Osteocyte (in vitro differentiated cells): ENCODE measurements around the gene OR2L5. TPM values are rescaled to one million over a fixed set of nuclear protein-coding genes. Genes with fewer than 3 reads are reported as not detected.

Experiments used
- DNase-seq: peaks from one replicate; pipeline ENCODE4 v3.0.0; 2021; ENCODE audit warnings: mixed read lengths; ENCODE audit not compliant: unreplicated experiment; ENCODE audit errors: extremely low spot score
- H3K27ac Mint-ChIP-seq: one replicate; pipeline ENCODE4 v1.8.0; 2021; ENCODE audit warnings: mild to moderate bottlenecking, mixed read lengths; ENCODE audit not compliant: unreplicated experiment
- H3K27me3 Mint-ChIP-seq: one replicate; pipeline ENCODE4 v1.8.0; 2021; ENCODE audit warnings: mixed read lengths; ENCODE audit not compliant: unreplicated experiment
- H3K36me3 Mint-ChIP-seq: one replicate; pipeline ENCODE4 v1.8.0; 2021; ENCODE audit warnings: mixed read lengths; ENCODE audit not compliant: unreplicated experiment
- H3K4me1 Mint-ChIP-seq: one replicate; pipeline ENCODE4 v1.8.0; 2021; ENCODE audit warnings: mixed read lengths; ENCODE audit not compliant: unreplicated experiment
- H3K4me3 Mint-ChIP-seq: one replicate; pipeline ENCODE4 v1.8.0; 2021; ENCODE audit warnings: mild to moderate bottlenecking, moderate library complexity, mixed read lengths; ENCODE audit not compliant: unreplicated experiment
- H3K9me3 Mint-ChIP-seq: one replicate; pipeline ENCODE4 v1.8.0; 2021; ENCODE audit warnings: mixed read lengths; ENCODE audit not compliant: unreplicated experiment
- total RNA-seq: library from RNA; stranded (reverse); gene quantifications from 2 replicates; pipeline ENCODE4 v1.2.1, GENCODE V29; 2021
- TF ChIP-seq, protein P1 (sequence below): fragments of 200-600 bp; sonication (generic); IDR thresholded peaks from 2 replicates; pipeline ENCODE4 v1.5.0; 2021; ENCODE audit warnings: antibody characterized with exemption, mild to moderate bottlenecking, moderate library complexity

The OR2L5 gene
- total RNA-seq, 1 donor from 2014 or later, result not detected

DNA sequence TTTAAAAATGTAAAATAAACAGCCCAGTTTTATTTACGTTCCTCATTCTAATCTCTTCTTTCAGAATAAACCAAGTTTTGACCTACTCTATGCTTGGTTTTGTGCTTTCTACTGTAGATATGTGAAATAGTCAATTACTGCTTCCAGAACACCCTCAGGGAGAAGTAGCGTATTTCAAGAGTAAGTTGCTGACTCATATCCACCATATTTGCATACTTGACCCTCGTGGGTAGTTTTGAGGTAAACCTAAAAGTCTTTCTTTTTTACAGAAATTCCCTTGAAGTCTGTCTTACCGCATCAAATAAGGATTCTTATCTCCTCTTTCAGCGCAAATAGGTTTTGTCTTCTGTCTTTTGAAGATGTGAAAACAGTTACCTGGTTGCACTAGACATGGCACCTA, 31.7 kb downstream of the OR2L5 start:
- Mint-ChIP-seq H3K27ac (no peak overlapping the region), H3K9me3 (peaks cover 44% of the 10 kb centered on the region), H3K4me3 (no peak overlapping the region), H3K27me3 (no peaks in the 10 kb centered on the region), H3K36me3 (no peaks in the 10 kb centered on the region), H3K4me1 (no peaks in the 10 kb centered on the region)
- TF ChIP-seq, protein P1, sequence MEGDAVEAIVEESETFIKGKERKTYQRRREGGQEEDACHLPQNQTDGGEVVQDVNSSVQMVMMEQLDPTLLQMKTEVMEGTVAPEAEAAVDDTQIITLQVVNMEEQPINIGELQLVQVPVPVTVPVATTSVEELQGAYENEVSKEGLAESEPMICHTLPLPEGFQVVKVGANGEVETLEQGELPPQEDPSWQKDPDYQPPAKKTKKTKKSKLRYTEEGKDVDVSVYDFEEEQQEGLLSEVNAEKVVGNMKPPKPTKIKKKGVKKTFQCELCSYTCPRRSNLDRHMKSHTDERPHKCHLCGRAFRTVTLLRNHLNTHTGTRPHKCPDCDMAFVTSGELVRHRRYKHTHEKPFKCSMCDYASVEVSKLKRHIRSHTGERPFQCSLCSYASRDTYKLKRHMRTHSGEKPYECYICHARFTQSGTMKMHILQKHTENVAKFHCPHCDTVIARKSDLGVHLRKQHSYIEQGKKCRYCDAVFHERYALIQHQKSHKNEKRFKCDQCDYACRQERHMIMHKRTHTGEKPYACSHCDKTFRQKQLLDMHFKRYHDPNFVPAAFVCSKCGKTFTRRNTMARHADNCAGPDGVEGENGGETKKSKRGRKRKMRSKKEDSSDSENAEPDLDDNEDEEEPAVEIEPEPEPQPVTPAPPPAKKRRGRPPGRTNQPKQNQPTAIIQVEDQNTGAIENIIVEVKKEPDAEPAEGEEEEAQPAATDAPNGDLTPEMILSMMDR, result no peak
- no peak for DNase-seq

DNA sequence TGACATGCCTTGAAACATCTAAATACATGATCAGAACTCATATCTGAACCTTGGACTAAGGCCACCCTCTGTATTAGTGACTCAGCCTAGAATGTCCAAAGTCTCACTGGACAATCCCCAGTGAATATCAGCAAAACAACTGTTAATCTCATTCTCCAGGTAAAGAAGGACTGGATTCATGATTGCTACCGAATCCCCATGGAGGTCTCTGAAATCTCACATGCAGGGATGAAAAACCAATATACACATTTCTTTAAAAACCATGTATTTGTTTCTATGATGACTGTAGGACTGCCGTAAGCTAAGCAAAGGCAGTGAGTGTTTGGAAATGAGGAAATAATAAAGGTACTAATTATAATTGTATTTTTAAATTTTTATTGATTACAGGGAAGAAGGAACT, 33.1 kb downstream of the OR2L5 start, which contains the start of gene OR2L3:
Gene OR2L3, plus strand, starts transcription at position 301 of the 400 bp plus-strand sequence. CDS start 13,846 bp downstream, outside the sequence.
- DNase-seq, result no peak
- Mint-ChIP-seq H3K4me1 (no peaks in the 10 kb centered on the region), H3K27me3 (no peaks in the 10 kb centered on the region), H3K4me3 (no peak within 1 kb of the TSS), H3K9me3 (peaks cover 43% of the 10 kb centered on the region), H3K27ac (no peak within 1 kb of the TSS), H3K36me3 (no peaks in the 10 kb centered on the region)
- TF ChIP-seq, protein P1, result no peak

DNA sequence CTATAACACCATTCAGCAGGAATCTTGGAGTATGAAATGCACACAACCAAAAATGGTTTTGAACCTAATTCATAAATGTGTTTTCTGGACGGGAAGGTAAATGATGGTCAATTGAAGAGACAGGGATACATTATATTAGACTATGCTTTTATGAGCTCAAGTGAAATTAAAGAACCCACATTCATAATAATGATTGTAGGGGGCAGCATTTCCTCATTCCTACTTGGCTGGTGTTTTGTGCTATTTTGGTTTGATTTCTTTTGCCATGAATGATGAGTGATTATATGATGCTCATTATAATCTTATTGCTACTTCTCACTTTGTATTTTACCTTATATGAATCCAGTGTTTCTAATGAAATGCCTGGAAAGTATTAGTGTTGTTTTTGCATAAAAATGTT, 33.5 kb downstream of the OR2L5 start:
- H3K27me3 Mint-ChIP-seq, result no peaks in the 10 kb centered on the region
- H3K4me3 Mint-ChIP-seq, result no peak overlapping the region
- peaks cover 43% of the 10 kb centered on the region for H3K9me3 Mint-ChIP-seq
- DNase-seq, result no peak
- no peak overlapping the region for H3K27ac Mint-ChIP-seq
- TF ChIP-seq, protein P1, result no peak
- H3K36me3 Mint-ChIP-seq, result no peaks in the 10 kb centered on the region
- H3K4me1 Mint-ChIP-seq, result no peaks in the 10 kb centered on the region

DNA sequence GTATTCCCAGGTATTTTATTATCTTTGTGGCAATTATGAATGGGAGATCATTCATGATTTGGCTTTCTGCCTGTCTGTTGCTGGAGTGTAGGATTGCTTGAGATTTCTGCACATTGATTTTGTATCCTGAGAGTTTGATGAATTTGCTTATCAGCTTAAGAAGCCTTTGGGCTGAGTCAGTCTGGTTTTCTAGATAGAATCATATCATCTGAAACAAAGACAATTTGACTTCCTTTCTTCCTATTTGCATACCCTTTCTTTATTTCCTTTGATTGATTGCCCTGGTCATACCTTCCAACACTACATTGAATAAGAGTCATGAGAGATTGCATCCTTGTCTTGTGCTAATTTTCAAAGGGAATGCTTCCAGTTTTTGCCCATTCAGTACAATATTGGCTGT, 41.2 kb downstream of the OR2L5 start:
- H3K36me3 Mint-ChIP-seq, result no peaks in the 10 kb centered on the region
- no peaks in the 10 kb centered on the region for H3K4me1 Mint-ChIP-seq
- no peaks in the 10 kb centered on the region for H3K27me3 Mint-ChIP-seq
- H3K4me3 Mint-ChIP-seq, result no peak overlapping the region
- peaks cover 53% of the 10 kb centered on the region for H3K9me3 Mint-ChIP-seq
- no peak for DNase-seq
- TF ChIP-seq, protein P1, result no peak
- H3K27ac Mint-ChIP-seq, result no peak overlapping the region

- Mint-ChIP-seq H3K36me3 (no peaks in the 10 kb centered on the region), H3K27me3 (no peaks in the 10 kb centered on the region), H3K9me3 (peaks cover 49% of the 10 kb centered on the region), H3K4me1 (no peaks in the 10 kb centered on the region), H3K27ac (no peak overlapping the region), H3K4me3 (no peak overlapping the region)
- TF ChIP-seq, protein P1, result no peak
- no peak for DNase-seq
Observed at GRCh38 chr1:248055261-248055660, 41.8 kb downstream of the OR2L5 start.
